HG03558 (cell line): Measurements from ENCODE around the gene PPME1.

ENCODE experiments used
- ATAC-seq: cut with Tn5 transposase; IDR thresholded peaks from one replicate; pipeline ENCODE4 v1.9.1; 2021; ENCODE audit warnings: moderate number of reproducible peaks; ENCODE audit not compliant: unreplicated experiment; ENCODE audit errors: extremely low read depth

PPME1 gene

GRCh38 chr11:74278103-74278502 is 107.0 kb downstream of the PPME1 start:
- ATAC-seq = no peak

DNA sequence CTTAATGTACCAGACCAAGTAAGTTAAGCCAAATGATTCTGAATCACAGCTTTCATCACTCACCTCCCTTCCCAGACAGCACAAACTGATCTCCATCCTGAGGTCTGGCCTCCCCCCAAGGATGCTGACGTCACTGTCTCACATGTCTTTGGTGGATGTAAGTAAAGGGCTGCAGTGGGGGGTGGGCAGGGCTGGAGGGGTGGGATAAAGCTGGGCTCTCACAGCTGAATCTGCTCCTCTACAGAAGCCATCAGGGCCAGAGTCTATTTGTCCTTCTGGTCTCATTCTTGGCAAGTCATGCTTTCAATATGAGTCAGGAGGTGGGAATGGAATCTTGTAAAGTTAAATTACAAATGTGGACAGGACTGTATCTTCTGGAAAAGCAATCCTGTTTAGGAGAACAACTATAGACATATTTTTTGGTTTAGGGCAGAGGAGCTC is 107.7 kb downstream of the PPME1 start:
- ATAC-seq = no peak

DNA sequence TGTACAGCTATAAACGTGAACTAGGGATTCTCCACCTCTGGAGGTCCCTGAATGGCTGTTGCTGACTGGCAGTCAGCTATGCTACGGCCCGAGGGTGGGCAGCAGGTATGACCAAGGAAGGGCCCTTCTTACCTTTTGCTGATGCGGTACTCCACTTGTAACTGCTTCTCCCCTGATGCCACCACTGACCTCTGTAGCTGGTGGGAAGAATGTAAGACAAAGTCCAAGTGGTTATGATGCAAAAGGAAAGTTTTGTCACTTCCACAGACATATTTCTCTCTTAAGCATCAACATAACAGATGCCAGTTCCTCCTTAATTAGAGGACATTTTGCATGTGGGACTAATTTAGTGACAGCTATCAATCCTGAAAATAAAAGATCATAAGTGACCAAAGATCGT is 108.2 kb downstream of the PPME1 start:
- ATAC-seq = no peak

- ATAC-seq = no peak
Measured at GRCh38 chr11:74280494-74280893, 109.4 kb downstream of the PPME1 start.

- no peak for ATAC-seq
Measured at GRCh38 chr11:74282421-74282820, 111.3 kb downstream of the PPME1 start.

DNA sequence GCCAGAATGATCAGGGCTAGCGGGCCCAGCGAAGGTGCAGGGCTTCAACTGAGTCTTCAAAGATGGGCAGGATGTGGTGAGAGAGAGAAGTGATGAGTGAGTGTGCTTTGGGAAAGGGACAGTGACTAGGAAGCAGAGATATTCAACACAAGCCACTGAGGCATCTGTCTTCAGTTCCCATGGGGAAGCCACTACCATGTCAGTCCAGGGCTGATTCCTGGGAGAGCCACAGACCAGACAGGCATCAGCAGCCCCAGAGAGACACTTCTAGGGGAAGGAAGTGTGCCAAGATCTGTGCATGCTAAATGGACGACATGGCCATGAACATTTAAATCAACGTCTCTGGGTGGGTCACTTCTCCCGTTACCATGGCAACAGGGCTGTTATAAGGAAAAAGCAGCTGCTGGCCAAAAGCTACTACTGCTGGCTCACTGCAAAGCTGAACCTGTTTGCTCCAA is 111.9 kb downstream of the PPME1 start:
- no peak for ATAC-seq

DNA sequence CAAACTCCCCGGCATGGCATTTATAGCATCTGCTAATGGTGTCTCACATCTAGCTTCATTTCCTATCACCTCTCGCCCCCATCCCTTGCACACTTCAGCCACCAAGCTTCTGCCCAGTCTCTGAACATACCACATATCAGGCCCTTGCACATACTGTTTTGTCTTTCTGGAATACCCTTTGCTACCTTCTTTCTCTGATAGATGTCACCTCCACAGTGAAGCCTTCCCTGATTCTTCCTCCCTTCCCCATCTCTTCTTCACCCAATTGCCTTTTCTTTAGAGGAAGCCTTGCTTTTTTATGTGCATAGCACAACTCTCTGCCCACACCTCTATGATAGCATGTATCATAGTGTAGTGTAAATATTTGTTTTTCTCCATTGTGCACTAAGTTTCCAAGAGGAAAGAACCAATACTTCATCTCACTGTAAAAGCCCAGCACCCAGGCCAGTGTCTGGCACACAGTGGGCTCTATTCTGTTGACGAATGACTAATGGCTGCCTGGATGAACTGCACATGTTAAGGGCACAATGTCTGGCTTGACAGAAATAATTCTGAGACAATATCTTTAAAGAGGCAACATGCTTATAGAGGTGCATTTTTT is 112.6 kb downstream of the PPME1 start:
- no peak for ATAC-seq

DNA sequence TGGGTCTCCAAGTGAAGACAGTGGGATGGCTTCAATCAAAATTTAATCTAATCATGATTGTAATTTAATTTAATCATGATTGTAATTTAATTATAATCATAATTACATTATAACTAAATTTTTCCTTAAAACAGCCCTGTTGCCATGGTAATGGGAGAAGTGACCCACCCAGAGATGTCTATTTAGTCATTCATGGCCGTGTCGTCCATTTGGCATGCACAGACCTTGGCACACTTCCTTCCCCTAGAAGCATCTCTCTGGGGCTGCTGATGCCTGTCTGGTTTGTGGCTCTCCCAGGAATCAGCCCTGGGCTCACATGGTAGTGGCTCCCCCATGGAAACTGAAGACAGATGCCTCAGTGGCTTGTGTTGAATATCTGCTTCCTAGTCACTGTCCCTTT is 113.4 kb downstream of the PPME1 start:
- ATAC-seq = no peak

- ATAC-seq = no peak
Measured at GRCh38 chr11:74288161-74288560, 117.1 kb downstream of the PPME1 start.

DNA sequence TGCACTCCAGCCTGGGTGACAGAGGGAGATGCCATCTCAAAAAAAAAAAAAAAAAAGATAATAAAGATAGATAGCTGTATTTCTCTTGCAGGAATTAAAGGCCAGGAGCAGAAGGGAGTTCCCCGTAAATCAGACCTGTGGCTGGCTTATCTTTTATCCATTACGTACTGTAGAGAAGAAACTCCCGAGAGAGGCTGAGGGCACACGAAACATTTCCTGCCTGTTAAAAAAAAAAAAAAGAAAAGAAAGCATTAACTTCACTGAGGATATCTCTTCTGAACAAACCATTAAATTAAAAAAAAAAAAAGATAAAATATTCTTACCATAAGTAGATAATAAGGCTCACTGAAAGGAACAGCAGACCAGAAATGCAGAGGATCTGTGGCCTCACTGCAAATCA is 117.8 kb downstream of the PPME1 start:
- ATAC-seq = no peak

GRCh38 chr11:74297484-74297883 is 126.4 kb downstream of the PPME1 start:
- ATAC-seq = no peak

GRCh38 chr11:74299015-74299414 is 127.9 kb downstream of the PPME1 start:
- ATAC-seq = no peak
